HG02840 (cell line): Measurements from ENCODE around the gene WDR89.
"Not testable (repeated sequence)": the region's sequence is repeated elsewhere in the genome, so short reads cannot be mapped to it uniquely, and the experiment has no call there.

Experiments
- ATAC-seq: cut with Tn5 transposase; IDR thresholded peaks from one replicate; pipeline ENCODE4 v1.9.1; 2021; ENCODE audit warnings: mild to moderate bottlenecking, moderate library complexity, moderate number of reproducible peaks; ENCODE audit not compliant: unreplicated experiment, low FRiP score

Gene WDR89

DNA sequence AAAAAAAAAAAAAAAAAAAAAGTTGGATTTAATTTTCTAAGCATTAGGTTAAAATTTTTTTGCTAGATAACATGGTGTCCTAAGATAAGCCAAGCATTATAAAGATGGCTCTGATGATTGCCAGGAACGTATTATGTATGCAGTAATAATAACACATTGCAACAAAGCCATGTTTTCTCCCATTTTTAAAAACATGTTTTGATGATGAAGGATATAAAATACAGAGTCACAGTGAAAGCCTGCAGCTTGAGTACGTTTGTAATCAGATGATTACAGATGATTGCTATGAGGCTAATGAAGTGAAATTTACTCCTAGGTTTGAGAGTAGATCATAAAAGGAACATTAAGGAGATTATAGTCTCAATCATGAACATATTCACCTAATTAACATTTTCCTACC, 13.3 kb upstream of the WDR89 start:
- ATAC-seq: no peak

DNA sequence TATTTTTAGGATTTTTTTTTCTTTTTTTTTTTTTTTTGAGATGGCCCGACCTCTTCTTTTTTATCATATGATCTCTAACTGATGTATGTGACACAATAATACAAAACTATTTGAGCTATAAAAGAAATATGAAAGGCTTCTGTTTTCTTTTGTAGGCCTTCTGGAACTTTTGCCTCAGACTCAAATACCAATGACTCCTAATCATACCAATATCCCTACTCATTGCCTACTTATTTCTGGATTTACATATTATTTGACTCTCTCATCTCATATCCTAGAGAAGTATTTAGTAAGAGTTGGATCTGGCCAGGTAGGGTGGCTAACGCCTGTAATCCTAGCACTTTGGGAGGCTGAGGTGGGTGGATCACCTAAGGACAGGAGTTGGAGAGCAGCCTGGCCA, 12.7 kb upstream of the WDR89 start:
- no peak for ATAC-seq

DNA sequence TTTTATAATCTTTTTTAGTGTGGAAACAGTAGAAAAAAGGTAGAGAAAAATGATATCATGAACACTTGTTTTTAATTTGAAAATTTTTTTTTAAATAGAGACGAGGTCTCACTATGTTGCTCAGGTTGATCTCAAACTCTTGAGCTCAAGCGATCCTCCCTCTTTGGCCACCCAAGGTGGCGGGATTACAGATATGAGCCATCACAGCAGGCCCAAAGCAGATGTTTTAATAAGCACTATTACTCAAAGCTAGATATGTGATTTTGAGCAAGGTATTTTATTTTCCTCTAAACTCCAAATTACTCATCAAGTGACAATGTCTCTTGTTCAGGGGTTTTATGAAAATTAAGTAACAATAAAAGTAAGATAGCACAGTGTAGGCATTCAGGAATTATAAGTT, 10.7 kb upstream of the WDR89 start:
- ATAC-seq: no peak

DNA sequence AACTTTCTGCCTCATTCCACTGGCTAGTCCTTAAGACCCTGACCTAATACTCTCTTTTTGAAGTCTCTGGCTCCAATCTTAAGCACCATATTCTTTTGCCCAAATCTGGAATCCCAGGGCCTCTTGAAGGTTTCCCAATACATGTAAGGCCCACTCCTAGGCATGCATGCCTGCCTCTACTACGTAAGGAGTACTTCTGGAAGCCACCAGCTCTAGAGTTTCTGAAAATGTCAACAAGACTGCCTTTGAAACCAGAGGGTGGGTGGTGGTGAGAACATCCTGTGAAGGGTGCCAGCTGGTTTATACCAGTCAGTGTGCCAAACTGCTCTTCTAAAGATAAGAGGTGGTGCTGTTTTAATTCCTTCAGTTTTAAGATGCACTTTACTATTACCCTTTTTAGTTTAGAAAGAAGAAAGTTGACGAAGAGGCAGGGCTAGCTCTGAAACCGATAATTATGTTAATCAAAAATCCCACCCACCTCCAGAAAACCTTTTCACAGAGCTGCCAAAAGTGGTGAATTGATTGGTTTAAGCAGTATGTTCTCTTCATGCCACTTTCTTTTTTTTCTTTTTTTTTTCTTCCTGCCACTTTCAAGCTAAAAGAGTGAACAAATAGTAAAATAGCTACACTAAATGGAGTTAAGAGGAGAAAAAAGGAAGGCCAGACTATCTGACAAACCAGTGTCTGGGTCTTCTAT, 8.7 kb upstream of the WDR89 start:
- ATAC-seq: no peak

DNA sequence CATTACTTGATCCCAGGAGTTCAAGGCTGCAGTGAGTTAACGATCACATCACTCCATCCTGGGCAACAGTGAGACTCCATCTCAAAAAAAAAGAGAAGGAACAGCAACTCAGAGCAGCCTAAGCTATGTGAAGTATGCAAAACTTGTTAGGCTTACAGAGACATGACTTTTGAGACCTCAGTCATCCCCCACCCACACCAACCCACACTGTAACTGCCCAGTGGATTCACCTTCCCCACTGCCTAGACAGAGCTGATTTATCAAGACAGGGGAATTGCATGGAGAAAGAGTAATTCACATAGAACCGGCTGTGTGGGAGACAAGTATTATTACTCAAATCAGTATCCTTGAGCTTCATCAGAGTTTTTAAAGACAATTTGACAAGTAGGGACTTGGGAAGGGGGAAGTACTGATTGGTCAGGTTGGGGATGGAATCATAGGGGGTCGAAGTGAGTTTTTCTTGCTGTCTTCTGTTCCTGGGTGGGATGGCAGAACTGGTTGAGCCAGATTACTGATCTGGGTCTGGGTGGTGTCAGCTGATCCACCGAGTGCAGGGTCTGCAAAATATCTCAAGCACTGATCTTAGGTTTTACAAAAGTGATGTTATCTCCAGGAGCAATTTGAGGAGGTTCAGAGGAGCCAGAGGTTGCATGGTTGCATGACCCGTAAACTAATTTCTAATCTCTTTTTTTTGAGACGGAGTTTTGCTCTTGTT, 6.2 kb upstream of the WDR89 start:
- peak; percentile 57 for ATAC-seq

DNA sequence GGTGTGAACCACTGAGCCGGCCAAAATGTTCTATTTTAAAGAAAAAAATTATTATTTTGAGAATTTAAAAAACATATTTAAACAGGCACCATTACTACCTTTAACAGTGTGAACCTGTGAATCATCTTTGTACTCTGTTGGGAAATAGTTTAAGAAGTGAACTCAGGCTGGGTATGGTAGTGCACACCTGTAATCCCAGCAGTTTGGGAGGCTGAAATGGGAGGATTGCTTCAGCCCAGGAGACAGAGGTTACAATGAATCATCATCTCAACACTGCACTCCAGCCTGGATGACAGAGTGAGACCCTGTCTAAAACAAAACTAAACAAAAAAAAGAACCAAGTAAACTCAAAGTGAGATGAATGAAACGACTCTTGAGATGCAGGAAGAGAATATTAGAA, 3.1 kb upstream of the WDR89 start:
- ATAC-seq: no peak

DNA sequence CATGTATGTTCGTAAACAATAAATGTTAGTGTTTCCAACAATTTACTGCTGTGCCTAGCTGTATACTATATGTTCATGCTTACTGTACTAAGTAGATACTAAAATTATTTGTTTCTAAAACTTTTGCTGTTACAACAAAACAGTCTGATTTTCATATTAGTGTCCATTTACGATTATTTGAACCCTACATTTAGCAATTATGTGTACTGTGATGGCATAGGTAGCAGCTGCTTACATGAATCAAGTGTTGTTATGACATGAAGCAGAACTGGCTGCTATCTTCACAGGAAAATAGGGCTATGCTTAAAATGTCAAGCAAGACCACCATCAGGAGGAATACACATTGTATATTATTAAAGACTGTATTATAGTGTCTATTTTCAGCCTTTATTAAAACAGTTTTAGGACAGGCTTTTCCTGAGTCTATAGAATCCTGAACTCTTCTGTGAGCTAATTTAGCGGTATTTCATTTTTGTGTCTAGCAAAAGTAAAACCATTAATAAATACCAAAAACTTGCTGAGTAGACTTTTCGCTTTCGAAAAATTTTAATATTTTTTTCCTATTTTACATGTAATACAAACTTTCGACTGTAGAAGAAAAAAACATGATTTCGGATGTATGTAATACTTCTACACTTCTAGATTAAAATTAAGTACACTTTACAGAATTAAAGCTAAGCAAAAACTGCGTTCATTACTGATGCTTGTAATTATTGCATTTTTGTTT, 1.1 kb upstream of the WDR89 start:
- ATAC-seq: no peak

DNA sequence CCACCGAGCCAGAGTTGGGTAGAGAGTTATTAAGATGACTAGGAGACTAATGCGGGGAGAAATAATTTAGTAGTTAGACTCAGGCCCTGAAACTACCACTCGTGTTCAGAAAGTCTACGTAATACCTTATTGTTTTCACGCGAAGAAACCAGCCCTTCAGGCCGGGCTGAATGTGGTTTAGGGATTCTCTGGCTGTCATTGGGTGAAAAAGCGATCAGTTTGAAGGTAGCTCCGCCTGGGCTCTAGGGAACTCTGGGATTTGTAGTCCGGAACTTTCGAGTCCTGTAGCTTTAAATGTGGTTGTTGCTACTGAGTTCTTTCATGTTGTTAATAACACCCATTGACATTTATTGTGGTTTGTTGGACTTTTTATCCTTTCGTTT, 549 bp upstream of the WDR89 start:
- ATAC-seq: peak; percentile 63

DNA sequence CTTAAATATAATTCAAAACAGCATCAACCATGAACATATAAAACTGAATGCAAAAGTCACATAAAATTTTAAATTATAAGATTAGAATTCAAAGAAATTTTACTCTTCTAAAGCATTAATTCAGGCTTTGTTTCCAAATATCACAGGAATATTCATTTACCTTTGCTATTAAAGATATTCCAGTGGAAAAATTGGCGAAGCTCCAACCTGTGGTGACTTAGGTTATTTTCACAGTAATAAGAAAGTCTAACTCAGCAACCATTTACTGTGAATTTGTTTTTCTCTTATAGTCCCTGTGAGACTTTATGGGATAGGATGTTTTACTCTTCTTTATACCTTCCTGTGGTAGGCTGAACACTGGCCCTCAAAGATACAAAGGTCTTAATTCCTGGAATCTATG, 3.2 kb downstream of the WDR89 start:
- ATAC-seq: no peak

DNA sequence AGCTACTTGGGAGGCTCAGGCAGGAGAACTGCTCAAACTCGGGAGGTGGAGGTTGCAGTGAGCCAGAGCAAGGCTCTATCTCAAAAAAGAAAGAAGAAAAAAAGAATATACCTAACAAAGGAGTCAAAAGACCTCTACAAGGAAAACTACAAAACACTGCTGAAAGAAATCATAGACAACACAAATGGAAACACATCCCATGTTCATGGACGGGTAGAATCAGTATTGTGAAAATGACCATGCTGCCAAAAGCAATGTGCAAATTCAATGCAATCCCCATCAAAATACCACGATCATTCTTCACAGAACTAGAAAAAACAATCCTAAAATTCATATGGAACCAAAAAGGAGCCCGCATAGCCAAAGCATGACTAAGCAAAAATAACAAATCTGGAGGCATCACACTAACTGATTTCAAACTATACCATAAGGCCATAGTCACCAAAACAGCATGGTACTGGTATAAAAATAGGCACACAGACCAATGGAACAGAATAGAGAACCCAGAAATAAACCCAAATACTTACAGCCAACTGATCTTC, 5.5 kb downstream of the WDR89 start:
- not testable (repeated sequence) for ATAC-seq

DNA sequence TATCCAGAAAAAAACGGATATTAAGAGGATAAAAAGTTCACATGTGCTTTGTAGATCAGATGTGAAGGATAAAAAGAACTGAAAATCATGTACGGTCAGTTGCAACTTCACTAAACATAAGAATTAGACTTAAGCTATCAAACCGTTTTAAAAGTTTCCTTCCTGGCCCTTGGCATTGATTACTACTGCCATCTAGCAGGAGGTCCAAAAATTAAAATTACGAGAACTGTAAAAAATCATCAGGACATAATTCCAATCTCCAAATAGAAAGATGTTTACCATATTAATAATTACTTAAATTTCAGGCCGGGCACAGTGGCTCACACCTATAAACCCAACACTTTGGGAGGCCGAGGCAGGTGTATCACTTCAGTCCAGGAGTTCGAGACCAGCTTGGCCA, 7.9 kb downstream of the WDR89 start:
- ATAC-seq: no peak

DNA sequence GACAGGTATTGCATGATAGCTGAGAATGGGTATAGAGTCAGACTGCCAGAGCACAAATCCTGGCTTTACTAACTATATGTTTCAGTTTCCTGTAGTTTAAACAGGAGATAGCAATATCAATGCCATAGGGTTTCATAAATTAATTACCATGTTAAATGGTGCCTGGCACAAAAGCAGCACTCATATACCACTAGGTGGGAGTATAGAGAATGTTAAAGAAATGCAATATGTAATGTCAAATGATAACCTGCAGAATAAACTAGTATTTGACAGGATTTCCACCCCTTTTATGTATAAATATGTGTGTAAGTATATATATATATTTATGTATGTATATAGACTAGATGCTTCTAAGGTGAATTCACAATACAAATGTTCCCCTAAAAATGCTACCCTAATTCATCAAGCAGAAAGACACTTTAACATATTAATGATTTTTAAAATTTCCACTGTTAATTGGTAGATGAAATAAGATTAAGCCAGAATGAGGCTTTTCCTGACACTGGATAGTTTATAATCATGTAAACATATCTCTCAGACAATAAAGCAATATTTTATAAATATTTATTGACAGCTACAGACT, 8.6 kb downstream of the WDR89 start:
- no peak for ATAC-seq

DNA sequence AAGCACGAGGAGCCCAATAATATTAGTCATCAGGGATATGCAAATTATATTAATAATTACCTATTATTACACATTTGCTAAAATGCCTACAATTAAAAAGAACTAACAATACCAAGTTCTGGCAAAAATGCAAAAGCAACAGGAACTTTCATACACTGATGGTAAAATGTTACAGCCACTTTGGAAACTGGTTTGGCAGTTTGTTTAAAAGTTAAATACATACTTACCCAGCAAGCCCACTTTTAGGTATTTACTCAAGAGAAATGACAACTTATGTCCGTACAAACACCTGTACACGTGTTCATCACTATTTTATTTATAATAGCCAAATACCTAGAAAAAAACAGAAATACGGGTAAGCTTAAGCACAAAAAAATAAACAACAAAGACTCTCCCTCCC, 17.0 kb downstream of the WDR89 start:
- no peak for ATAC-seq

DNA sequence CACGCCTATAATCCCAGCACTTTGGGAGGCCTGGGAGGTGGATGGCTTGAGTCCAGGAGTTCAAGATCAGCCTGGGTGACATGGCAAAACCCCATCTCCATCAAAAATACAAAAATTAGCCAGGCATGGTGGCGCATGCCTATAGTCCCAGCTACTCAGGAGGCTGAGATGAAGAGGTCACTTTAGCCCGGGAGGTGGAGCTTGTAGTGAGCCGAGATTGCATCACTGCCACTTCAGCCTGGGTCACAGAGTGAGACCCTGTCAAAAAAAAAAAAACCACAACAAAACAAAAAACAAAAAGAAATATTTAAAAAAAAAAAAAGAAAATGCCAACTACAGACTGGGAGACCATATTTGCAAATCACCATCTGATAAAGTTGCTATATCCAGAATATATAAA, 17.5 kb downstream of the WDR89 start:
- ATAC-seq: no peak

DNA sequence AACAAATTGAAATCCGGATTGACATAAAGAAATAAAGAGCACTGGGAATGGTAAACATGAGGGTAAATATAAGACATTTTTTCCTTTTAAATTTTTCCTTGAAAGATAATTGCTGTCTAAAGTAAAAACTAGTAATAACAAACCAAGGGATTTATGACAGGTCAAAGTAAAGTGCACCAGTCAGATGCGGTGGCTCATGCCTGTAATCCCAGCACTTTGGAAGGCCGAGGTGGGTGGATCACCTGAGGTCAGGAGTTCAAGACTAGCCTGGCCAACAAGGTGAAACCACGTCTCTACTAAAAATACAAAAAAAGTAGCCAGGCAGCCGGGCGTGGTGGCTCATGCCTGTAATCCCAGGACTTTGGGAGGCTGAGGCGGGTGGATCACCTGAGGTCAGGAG, 19.7 kb downstream of the WDR89 start:
- not testable (repeated sequence) for ATAC-seq

DNA sequence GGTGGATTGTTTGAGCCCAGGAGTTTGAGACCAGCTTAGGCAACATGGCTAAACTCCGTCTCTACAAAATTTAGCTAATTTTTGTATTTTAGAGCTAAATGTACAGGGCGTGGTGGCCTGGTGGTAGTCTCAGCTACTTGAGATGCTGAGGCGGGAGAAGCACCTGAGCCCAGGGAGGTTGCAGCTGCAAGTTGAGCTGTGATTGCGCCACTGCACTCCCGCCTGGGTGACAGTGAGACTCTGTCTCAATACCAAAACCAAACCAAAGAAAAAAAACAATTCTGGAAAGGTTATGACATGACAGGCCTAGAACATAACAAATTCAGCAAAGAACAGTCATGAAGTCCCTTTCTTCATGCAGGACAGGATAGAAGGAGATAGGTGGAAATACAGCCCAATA, 25.7 kb downstream of the WDR89 start:
- ATAC-seq: no peak

DNA sequence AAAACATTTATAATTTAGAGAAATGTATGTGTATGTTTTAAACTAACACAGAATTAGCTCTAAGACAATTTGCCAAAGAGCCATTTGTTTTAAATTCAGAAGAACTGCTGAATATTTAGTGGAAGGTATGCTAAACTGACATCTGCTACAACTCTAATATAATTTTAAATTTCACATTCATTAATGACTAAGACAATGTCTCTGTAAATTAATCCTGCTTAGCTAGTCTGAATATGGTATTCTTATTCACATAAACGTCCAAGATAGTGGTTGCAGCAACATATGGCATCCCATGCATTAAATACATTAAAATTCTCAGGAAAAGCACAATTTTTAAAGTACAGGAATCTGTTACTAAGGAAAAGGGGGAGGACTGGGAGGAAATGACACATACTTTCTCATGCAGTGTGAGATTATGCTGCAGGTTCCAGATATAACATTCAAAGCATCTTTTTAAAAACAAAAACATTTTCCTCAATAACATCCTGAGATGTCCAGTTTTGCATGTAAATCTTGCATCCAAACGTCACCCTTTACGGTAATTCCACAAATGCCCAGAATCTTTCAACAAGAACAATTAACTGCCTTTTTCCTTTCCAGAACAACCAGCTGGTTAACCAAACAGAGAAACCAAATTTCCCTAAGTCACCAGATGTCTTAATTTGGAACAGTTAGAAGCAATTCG, 26.9 kb downstream of the WDR89 start:
- ATAC-seq: no peak

DNA sequence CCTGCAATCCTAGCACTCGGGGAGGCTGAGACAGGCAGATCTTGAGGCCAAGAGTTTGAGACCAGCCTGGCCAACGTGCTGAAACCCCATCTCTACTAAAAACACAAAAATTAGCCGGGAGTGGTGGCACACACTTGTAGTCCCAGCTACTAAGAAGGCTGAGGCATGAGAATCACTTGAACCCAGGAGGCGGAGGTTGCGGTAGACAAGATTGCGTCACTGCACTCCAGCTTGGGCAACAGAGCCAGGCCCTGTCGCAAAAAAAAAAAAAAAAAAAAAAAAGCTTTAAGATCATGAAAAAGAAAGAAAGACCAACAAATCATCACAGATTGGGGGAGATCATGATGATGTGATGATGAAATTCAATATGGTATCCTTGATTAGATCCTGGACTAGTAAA, 30.6 kb downstream of the WDR89 start:
- no peak for ATAC-seq

DNA sequence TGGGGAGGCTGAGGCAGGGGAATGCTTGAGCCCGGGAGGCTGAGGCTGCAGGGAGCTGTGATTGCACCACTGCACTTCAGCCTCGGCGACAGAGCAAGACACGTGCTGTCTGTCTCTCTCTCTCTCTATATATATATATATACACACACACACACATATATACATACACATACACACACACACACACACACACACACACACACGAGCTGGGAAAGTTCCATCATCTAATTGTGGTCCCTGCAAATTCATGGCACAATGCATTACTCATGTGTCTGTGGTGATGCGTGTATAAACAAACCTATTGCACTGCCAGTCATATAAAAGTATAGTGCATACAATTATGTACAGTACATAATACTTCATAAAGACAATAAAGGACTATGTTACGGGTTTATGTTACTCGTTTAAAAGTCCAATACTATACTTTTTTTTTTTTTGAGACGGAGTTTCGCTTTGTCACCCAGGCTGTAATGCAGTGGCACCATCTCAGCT, 36.6 kb downstream of the WDR89 start:
- no peak for ATAC-seq

DNA sequence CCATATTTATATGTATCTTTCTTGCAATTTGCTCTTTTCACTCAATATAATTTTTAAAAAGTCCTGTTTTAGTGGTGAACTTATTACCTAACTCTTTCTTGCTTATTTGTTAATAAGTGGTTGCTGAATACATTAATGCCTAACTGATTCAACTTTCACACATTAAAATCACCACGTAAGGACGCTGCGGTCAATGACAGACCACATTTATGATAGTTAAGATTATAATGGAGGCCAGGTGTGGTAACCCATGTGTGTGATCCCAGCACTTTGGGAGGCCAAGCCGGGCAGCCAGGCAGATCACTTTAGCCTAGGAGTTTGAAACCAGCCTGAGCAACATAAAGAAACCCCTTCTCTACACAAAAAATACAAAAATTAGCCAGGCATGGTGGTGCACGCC, 37.0 kb downstream of the WDR89 start:
- no peak for ATAC-seq
